Hematopoietic multipotent progenitor cell treated with erythropoietin and hydrocortisone succinate and interleukin-3 and kit ligand, for 4 days (in vitro differentiated cells): ENCODE data around the gene TCERG1.

Experiments used
- DNase-seq: peaks from one replicate; pipeline ENCODE4 v3.0.0-alpha.2; 2015

Gene TCERG1

DNA sequence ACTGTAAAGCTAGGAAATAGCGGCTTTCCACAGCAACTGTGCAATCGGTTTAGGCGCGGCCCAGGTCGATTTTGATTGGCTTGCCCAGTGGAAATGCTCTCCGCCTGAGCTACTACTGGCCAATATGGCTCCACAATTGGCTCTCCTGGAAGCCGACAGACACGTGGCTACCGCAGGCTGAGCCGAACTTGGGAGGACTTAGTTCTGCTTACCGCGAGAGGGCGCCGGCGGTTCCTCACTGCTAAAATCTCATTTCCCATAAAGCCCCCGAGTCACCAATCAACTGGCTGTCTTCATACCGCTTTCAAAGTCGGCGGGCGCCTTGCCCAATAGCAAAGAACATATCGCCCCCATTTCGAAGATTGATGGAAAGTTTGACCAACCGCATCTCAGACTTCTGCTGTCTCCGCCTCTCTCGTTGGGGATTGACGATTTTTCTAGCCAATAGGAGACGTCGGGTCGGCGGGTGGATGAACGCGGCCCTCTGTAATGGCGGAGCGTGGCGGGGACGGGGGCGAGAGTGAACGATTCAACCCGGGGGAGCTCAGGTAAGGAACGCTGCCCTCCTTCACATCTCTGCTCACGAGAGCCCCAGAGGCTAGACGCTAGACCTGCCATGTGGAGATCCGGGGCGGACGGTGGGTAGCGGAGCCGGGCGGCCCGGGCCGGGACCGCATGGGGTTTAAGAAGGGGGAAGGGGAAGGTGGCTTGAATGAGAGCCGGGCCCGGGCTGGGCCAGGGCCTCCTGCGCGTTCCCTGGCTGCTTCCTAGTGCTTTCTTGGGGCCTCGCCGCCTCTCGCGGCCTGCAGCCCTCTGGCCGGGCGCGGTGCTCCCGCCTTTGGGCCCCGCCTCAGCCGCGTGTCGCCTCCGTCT is at the start of gene TCERG1:
TCERG1 (plus strand) TSS at position 473 of the 873 bp plus-strand sequence; CDS start at position 490, 17 bp downstream.
- DNase-seq = peak; percentile 100

DNA sequence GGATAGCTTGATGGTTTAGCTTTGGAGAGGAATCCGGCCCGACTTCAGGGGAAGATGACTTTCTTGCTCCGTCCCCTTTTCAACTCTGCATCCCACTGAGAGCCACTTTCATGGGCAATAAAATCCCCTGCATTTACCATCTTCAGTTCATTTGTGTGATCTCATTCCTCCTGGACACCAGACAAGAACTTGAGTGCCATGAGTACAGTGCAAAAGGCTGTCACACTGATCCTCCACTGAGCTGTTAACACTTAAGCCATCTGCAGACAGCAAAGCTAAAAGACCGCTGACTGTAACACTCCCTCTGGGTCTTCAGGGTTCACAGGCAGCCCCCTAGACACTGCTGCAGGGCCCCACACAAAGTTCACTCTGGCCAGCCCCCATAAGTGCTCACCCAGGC is 48.3 kb upstream of the TCERG1 start:
- no peak for DNase-seq

DNA sequence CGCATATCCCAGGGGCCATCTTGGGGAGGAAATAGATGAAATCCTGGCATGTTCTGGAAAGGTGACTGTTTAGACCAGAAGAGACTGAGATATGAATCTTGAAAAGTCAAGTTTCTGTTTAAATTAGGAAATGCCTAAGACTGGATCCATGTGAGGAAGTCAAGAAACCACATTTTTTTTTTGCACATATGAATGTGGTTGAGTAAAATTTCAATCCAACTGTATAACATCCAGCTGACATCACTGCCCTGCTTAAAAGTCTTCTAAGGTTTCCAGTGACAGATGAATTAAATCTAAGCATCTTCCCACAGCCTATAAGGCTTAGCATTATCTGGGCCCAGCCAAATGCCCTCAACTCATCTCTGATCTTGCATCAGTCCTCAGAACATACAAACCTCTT is 47.7 kb upstream of the TCERG1 start:
- peak; percentile 68 for DNase-seq

DNA sequence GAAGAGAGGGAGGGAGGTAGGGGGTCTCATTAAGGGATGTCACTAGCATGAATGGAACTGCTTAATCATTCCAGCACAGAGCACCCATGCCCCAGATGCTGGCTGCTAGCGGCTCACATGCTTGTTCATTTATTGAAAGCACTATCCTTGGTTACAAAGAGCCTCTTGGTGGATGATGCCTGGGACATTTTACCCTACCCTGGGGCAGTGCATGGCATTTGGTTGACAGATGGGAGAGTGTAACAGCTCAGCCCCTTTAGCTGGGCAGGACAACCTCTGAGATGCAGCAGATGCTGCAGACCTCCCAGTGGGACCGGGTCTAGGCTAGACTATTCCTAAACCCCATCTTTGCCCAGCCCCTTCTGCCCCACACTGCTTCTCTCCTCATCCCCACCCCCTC is 46.9 kb upstream of the TCERG1 start:
- DNase-seq = no peak

DNA sequence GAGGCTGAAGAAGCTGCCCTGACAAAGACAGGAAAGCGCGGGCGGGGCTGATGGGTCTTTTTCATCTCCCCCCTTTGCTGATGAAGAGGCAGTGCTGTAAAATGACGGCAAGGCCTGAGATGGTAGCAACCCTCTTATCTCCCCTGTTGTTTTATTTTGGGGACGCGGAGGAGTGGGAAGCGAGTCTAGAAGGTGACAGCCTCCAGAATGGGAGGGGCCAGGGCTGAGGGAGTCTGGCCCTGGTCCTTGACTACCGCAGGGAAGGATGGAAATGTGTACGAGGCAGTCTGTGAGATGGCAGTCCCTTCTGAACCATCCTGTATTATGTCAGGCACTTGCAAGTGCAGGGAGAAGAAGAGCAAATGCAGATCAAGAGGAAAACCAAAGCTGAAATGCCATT is 46.1 kb upstream of the TCERG1 start:
- DNase-seq = no peak

DNA sequence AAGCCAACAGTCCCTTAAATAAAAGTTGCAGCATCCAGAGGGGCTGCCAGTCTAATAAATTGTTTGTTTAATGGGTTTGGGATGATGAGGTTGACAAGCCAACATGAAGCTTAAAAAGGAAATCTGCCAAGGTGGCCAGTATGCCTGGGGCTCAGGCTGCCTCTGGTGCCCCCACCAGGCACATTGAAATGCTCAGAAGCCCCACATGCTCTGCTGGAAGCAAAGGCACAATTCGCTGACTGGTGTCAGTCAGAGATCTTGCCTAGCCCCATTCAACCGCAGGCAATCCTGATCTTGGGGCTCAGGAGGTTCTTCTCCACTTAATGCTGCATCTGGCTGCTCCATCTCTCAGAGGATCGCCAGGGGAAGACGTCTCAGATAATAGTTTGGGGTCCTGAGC is 44.2 kb upstream of the TCERG1 start:
- DNase-seq = no peak

DNA sequence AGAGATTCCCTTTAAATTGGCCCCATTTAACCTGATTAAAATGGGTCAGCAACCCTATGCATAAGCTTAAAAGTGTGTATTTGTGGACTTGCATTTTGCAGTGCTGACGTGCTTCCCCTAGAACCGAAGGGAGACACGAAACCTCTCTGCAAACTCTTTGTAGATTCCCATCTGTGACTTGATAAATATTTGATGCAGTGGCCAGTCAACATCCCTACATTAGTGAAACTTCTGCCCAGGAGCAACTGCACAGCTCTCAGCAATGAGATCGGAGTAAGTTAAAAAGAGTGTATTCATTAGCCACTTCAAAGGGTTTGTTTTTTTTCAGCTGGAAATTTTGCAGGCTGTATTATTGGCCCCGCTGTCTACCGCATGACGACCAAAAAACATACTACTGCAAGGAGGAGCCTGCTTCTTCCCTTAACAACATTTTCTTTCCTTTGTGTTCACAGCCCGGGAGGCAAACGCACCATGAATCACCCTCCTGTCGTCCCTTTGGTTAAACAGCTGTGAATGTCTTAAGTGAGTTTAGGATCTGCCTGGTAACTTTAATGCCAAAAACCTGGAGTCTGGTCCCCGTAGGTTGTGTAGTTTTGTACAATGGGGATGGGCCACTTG is 38.0 kb upstream of the TCERG1 start:
- DNase-seq = no peak

DNA sequence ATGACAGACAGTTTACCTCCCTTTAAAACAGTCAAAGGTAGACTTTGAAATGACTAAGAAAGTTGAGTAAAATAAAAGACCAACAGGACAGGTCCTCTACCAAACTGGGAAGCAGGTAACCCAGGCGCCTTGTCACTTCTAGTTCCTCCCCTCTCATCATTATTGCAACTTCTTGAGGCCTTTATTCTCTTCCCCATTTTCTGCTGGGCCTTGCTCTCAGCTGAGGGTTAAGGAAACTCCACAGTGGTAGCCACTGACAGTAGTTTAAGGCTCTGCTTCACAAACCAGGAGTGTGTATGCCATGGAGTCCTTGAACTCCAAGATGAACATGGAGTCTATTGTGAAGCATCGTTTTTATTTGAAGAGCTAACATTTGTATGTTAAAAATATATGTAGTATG is 36.9 kb upstream of the TCERG1 start:
- peak; percentile 10 for DNase-seq

DNA sequence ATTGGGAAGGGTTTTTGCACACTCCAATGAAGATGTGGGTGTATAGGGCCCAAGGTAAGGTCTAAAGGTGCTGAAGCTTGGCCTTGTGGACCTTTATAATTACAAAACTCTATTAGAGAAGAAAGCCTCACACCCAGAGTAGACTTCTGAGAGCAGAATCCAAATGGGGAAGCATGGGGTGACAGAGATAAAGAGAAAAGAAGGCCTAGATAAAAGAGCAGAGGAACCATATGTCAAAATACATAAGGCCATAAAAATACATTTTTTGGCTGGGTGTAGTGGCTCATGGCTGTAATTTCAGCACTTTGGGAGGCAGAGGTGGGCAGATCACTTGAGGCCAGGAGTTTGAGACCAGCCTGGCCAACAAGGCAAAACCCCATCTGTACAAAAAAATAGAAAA is 27.4 kb upstream of the TCERG1 start:
- DNase-seq = peak; percentile 75

DNA sequence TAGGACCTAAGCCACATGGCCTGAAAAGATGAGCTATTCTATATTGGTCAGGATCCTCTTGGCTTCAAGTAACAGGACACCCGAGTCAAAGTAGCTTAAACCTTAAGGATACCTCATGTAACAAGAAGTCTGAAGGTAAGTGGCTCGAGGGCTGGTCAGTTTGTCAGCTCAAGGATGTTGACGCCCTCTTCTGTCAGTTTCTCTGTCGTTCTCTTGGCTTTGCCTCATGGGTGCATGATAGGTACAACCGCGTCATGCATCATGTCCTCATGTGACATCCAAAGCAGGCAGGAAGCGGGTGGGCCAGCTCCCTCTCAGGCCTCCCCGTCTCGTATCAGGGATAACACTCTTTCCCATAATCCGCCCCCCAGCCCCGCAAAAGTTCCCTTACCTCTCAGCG is 22.1 kb upstream of the TCERG1 start:
- no peak for DNase-seq

DNA sequence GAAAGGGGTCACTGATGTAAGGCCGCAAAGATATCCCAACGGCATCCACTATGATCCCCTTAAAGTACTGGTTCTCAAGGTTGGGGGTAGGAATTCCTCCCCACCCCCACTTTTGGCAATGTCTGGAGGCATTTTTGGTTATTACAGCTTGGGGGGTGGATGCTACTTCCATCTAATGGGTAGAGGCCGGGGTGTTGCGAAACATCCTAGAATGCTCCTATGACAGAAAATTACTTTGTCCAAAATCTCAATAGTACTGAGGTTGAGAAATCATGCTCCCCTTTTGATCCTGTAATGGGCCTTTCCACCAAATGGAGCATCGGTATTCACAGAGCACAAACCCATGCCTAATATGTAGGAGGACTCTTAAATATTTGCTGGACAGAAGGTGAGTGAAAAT is 20.8 kb upstream of the TCERG1 start:
- no peak for DNase-seq

DNA sequence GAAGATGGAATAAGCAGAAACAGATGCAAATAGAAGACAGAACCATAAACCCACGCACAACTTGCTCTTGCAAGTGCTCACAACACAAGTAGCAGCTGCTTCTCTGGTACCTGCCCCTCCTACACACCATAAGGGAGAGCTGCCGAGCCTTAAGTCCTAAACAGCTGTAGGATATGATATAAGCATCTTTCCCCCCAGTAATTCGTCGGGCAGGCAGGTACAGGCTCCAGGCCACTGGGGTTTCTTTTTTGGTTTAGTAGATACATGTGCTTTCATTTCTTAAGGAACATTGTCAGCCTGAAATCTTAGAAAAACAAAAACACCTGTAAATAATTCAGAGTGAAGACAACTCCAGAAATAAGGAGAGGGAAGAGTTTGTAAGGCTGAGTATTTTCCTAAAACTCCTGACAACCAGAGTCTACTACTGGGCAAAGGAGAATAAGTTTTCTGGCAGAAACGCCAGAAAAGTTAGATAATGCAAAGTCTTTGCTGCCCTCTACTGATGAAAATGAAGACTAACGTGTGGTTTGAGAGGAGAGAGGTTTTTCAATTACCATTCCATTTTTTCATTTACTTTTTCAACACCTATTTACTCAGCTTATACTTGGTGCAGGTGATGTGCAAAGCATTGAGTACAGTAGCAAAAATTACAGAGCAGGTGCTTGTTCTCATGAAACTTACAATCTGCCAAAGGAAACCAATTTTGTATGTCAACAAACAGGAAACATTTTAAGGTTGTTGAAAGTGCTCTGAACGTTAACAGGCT is 20.1 kb upstream of the TCERG1 start:
- peak; percentile 83 for DNase-seq

DNA sequence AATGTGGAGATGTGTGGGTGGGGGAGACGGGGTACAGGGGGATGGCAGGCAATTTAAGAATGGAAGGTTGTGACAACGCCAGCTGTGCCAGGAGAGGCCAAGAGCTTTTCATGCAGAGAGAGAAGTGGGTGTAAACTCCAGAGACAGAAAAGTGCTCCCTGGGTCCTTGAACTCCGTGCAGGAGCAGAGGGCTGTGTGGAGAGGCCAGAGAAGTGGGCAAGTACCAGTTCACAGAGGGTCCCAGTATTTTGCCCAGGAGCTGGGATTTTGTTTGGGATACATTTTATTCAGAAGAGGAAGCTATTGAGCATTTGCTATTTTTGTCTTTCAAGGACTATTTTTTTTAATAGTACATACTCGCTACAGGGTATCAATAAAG is 19.5 kb upstream of the TCERG1 start:
- no peak for DNase-seq

DNA sequence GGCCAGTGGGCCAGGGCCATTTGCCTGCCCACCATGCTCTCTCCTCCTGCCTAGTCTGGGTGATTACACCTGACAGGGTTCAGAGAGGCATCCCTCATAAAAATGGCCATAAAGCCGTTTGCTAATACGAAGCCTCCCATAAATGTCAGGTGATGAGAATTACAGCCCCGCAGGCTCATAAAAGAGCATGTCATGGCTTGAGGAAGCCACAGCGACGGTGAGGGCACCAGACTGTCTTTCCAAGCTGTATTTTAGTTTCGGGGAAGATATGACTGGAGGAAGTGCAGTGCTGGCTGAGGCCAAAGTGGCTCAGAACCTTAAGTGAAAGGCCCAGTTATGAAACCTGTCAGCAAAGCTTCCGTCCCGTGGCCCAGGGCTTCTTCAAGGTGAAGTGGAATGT is 18.5 kb upstream of the TCERG1 start:
- DNase-seq = no peak

DNA sequence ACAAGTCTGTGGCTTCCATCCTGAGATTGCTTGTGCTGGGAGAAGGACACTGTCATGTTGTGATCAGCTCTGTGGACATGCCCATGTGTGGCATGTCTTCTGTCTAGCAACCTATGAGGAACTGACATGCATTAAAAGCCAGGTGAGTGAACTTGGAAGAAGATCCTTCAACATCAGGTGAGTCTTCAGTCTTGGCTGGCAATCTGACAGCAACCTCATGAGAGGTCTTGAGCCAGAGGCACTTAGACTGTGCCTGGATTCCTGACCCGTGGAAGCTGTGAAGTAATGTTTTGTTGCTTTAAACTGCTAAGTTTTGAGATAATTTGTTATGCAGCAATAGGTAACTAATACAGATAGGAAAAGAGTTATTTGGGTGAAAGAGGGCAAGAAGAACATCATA is 6.8 kb upstream of the TCERG1 start:
- DNase-seq = no peak

DNA sequence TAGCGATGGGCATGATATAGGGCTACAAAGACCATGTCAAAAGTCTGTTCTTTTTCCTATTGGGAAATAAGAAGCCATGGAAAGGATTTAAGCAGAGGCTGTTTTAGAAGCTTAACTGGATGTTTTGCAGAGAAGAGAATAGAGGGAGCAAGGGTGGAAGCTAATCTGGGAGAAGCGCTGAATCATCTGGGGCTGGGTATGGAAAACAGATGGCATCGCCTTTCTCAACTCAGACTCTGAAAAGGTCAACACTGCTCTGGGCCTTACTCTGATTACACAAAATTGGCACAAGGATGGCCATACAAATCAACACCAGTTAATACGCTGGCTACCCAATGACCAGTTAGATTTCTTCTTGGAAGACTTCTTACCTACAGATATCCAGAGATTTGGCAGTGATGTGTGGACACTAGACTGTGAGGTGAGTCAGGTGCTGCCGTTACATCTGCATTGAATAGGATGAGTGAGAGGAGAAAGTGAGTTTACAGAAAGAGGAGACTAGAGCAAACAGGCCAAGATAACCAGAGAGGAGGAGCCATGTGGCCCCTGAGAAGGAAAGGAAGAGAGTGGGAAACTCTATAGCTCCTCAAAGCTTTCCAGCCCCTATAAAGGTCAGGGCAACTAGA is 6.2 kb upstream of the TCERG1 start:
- DNase-seq = no peak

DNA sequence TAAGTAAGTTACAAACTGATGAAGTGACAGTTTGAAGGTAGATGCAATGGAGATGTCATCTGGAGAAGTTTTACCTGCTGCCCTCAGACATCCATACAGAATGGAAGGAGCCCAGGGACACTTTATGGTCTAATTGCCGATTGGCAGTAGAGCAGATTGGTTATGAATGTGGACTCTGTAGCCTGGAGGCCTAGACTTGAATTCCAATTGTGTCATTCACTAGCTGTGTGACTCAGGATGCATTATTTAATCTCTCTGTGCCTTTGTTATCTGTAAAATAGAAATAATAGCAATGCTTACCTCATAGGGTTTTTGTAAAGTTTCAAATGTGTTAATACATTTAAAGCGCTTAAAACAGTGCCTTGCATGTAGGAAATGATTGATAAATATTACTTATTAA is 5.2 kb upstream of the TCERG1 start:
- no peak for DNase-seq

DNA sequence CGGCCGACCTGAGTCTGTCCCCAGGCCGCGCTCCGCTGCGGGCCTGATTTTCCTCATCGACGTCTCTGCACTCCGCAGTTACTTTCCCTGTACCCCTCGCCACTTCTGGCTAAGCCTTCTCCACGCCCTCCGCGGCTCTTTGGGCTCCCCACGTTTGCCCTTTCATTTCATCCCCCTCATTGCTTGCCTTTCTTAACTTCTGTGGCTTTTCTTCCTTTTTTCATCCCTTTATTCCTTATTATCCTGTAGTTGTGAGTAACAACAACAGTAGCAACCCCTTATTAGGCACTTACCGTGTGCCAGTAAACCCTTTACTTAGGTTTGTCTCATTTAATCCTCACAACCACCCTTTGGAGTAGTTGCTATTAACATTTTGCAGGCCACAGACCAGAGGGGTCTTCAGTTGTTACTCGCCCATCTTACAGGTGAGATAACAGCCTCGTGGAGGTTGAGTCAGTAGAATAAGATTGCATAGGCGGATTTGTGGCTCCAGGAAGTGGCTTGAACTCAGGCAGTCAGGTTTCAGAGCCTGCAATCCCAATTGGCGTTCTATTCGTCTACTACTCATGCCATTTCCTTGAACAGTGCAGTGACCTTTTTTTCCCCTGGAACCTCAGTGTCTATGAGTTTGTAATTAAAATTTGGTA is 724 bp downstream of the TCERG1 start:
- DNase-seq = peak; percentile 74

DNA sequence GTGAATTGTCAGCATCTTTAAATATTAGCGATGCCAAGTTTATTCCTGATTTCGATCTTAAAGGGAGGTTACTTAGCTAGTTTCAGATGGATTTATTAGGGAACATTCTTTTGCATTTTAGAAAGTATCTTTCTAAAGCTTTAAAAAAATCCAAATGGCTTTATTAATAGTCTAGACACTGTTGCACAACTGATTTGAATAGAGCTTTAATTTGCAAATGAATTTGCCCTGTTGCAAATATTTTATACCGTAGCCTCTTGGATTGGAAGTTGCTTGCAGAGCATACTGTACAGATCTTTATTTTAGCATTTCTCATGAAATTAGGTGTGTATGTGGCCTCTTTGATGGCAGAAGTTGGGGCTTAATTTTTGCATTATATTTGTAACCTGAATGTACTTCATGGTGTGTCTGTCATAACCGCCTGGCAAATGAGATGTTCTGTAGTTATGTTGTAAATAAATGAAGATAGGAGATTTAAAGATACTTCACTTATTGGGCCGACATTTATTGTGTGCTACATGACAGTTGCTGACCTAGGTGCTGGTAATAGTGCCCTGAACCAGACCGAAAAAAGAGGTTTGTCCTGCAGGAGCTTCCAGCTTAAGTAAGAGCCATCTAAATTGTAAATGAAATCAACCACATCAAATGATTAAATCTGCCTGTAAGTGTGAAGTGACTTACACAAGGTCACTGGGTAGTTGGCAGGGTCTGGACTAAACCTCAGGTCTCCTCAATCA is 1.8 kb downstream of the TCERG1 start:
- DNase-seq = peak; percentile 28

DNA sequence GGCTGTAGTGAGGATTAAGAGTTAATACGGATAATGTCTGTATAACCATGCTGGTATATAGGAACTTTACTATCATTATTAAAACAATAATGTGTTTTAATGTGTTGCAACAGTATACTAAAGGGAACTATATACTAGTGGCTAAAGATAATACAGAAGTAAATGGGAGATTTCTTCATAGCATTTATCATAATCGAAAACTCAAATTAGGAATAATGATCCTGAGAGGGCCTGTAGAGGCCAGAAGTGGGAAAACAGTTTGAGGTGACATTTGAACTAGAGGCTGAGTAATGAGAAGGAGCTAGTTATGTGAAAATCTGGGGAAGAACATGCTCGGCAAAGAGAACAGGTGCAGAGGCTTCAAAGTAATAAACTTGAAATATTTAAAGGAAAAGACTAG is 2.9 kb downstream of the TCERG1 start:
- DNase-seq = no peak

DNA sequence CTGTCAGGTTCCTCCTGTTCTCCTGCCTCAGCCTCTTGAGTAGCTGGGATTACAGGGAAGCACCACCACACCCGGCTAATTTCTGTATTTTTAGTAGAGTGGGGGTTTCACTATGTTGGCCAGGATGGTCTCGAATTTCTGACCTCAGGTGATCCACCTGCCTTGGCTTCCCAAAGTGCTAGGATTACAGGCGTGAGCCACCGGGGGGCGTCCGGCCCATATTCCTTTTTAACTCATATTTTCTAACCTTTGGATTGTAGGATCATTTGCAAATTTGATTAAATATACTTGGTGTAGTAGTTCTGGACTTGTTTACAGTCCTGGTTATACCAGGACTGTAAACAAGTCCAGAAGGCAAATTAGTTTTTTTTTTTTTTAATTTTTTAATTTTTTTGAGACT is 4.3 kb downstream of the TCERG1 start:
- DNase-seq = no peak

DNA sequence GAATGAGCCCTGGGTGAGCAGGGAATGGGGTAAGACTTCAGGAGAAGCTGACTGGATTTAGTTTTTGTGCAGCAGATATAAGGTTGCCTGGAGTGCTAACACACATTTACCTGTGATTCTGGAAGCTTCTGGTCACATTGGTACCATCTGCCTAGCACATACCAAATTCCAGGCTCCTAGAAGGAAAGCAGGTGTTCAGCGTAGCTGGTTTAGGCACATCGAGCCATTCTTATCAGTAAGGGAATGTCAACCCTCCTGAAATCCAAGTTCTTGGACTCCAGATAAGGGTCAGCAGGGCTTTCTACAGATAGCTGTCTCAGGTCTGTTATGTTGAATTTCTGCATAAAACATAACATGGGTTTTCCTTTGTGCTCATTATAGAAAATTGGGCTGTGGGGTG is 10.3 kb downstream of the TCERG1 start:
- DNase-seq = no peak
